ENCODE results near the gene CARD9.
"Not testable (repeated sequence)": the region's sequence is repeated elsewhere in the genome, so short reads cannot be mapped to it uniquely, and the experiment has no call there.

DNA sequence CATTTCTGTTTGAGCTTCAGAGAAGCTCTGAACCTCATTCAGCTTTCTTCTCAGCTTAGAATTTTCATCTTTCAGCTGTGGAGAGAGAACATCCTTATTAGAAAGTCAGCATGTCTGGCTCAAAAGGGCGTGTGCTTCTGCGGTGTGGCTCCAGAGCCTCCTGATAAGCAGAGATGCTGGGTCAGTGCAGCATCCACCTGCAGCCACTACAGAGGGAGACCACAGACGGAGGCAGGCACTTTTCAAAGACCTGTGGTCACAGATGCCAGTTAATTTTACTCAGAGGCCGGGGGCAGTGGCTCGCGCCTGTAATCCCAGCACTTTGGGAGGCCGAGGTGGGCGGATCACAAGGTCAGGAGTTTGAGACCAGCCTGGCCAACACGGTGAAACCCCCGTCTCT, 32.4 kb upstream of the CARD9 start:
- TF ChIP-seq POLR2AphosphoS5 (IDR thresholded peaks at IDR 0.05; ENCODE audit: low read depth, low read length); NRF1 (IDR thresholded peaks at IDR 0.05; ENCODE audit: low read depth, low read length); TEAD4 (IDR thresholded peaks at IDR 0.05; ENCODE audit: borderline replicate concordance, insufficient read depth); RXRA (IDR thresholded peaks at IDR 0.05; ENCODE audit: borderline replicate concordance, low read depth); EP300 (IDR thresholded peaks at IDR 0.05; ENCODE audit: borderline replicate concordance in 1 of 2, low read depth in 1 of 2, low read length in 1 of 2); RAD21 (IDR thresholded peaks at IDR 0.05; ENCODE audit: low read length); CTCF (IDR thresholded peaks at IDR 0.05); TAF1 (IDR thresholded peaks at IDR 0.05; ENCODE audit: borderline replicate concordance, low read depth, low read length); EZH2phosphoT487 (IDR thresholded peaks at IDR 0.05; ENCODE audit: borderline replicate concordance, low read depth); SMC3 (IDR thresholded peaks at IDR 0.05; ENCODE audit: low read depth, low read length); GABPA (IDR thresholded peaks at IDR 0.05; ENCODE audit: low read depth): not testable (repeated sequence)
- TF ChIP-seq, protein P1, sequence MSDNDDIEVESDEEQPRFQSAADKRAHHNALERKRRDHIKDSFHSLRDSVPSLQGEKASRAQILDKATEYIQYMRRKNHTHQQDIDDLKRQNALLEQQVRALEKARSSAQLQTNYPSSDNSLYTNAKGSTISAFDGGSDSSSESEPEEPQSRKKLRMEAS (IDR thresholded peaks at IDR 0.05; ENCODE audit: low read depth), result not testable (repeated sequence)
- TF ChIP-seq, protein P2, sequence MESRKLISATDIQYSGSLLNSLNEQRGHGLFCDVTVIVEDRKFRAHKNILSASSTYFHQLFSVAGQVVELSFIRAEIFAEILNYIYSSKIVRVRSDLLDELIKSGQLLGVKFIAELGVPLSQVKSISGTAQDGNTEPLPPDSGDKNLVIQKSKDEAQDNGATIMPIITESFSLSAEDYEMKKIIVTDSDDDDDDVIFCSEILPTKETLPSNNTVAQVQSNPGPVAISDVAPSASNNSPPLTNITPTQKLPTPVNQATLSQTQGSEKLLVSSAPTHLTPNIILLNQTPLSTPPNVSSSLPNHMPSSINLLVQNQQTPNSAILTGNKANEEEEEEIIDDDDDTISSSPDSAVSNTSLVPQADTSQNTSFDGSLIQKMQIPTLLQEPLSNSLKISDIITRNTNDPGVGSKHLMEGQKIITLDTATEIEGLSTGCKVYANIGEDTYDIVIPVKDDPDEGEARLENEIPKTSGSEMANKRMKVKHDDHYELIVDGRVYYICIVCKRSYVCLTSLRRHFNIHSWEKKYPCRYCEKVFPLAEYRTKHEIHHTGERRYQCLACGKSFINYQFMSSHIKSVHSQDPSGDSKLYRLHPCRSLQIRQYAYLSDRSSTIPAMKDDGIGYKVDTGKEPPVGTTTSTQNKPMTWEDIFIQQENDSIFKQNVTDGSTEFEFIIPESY (IDR thresholded peaks at IDR 0.05; ENCODE audit: borderline replicate concordance, low read depth), result not testable (repeated sequence)

Measured in SK-N-SH (cell line).